ENCODE measurements around the gene NTRK3. TPM values are rescaled to one million over a fixed set of nuclear protein-coding genes. Genes with fewer than 3 reads are reported as not detected.

Gene NTRK3
- total and polyA plus RNA-seq, 2 of the 8 experiments (the other 6 are each of a cell fraction or from before 2014, with no cell fraction given) = 4.5 to 6.8 TPM

GRCh38 chr15:88113613-88114308, 142.8 kb downstream of the NTRK3 start (continued):
- TF ChIP-seq RAD21 (IDR thresholded peaks at IDR 0.05 in 1 of 2, conservative IDR thresholded peaks at IDR 0.05 in 1 of 2; ENCODE audit: low read depth in 2 of 2, low read length in 2 of 2) (no peak), TAF1 (IDR thresholded peaks at IDR 0.05; ENCODE audit: low read depth, low read length) (no peak)
